ENCODE results near the gene MPO. TPM values are rescaled to one million over a fixed set of nuclear protein-coding genes. Genes with fewer than 3 reads are reported as not detected.

Gene MPO
- total RNA-seq, 1 experiment from 2014 or later, result not detected

- Mint-ChIP-seq H3K4me1 (peaks cover 5 to 13% of the 10 kb centered on the region in 2 experiments), H3K4me3 (no peak overlapping the region), H3K27ac (no peak overlapping the region; a peak in 1 of 7 replicates), H3K27me3 (ENCODE audit: low read depth) (peaks cover 81% of the 10 kb centered on the region), H3K36me3 (ENCODE audit: insufficient read depth in 1 of 3, low read depth in 3 of 3) (peaks cover 0 to 6% (median 6%) of the 10 kb centered on the region in 3 experiments; a peak in 4 of 7 replicates), H3K9me3 (peaks cover 9% of the 10 kb centered on the region in 2 experiments)
- Histone ChIP-seq H2AK5ac (ENCODE audit: insufficient read length, low read length) (no peak overlapping the region), H3K9me3 (ENCODE audit: control insufficient read depth, low read depth, low read length) (peaks cover 8% of the 10 kb centered on the region), H3T11ph (ENCODE audit: low read length) (no peak overlapping the region), H2BK5ac (ENCODE audit: insufficient read length, low read length) (no peak overlapping the region), H2BK12ac (ENCODE audit: insufficient read length, low read depth, low read length) (no peak overlapping the region), H3K4me1 (ENCODE audit: insufficient read depth, low read length) (no peaks in the 10 kb centered on the region; the same call in 1 of the 2 replicates), H2AFZ (ENCODE audit: low read length) (no peak overlapping the region), H2BK120ac (ENCODE audit: low read depth, low read length, poor library complexity, severe bottlenecking) (no peak overlapping the region), H3K18ac (ENCODE audit: insufficient read length, low read depth, low read length) (no peak overlapping the region), H2BK20ac (ENCODE audit: low read depth, low read length, poor library complexity, severe bottlenecking) (no peak overlapping the region), H3K27me3 (ENCODE audit: insufficient read depth, low read length) (peaks cover 38% of the 10 kb centered on the region), H3K14ac (ENCODE audit: insufficient read depth, low read length) (no peak overlapping the region), H3K23me2 (ENCODE audit: insufficient read length, low read depth, low read length, poor library complexity, severe bottlenecking) (peaks cover 8% of the 10 kb centered on the region), H3K9ac (ENCODE audit: extremely low read depth, insufficient read length, low read length) (no peak overlapping the region), H3K79me2 (ENCODE audit: insufficient read depth, low read length) (no peaks in the 10 kb centered on the region), H3K27ac (ENCODE audit: insufficient read length, low read depth, low read length) (no peak overlapping the region), H4K5ac (ENCODE audit: insufficient read length, low read depth, low read length) (no peak overlapping the region), H4K91ac (ENCODE audit: insufficient read length, low read depth, low read length) (no peak overlapping the region), H4K8ac (replicated peaks; ENCODE audit: insufficient read length, low read depth, low read length) (no peak overlapping the region), H4K20me1 (ENCODE audit: control insufficient read depth, insufficient read depth, insufficient read length) (no peaks in the 10 kb centered on the region), H3K56ac (ENCODE audit: insufficient read length, low read depth, low read length) (no peak overlapping the region), H3K23ac (ENCODE audit: insufficient read length, low read depth, low read length) (no peak overlapping the region), H3K4me2 (ENCODE audit: insufficient read depth, insufficient read length, low read length) (no peak overlapping the region), H3K4ac (ENCODE audit: low read depth, low read length) (no peak overlapping the region), H2BK15ac (ENCODE audit: low read depth, low read length) (no peak overlapping the region), H3K79me1 (ENCODE audit: insufficient read depth, low read depth, low read length, poor library complexity, severe bottlenecking) (no peaks in the 10 kb centered on the region)
- TF ChIP-seq CTCF (conservative IDR thresholded peaks at IDR 0.05), result no peak
- DNase-seq, result peak; percentile 25
- WGBS (ENCODE audit: extremely low coverage, insufficient read length, low lambda C conversion rate), result no CpG with 5 or more reads among the region's 9 CpGs
Measured at GRCh38 chr17:58252141-58252540, 28.6 kb downstream of the MPO start.
